ENCODE data around the gene NTHL1. TPM values are rescaled to one million over a fixed set of nuclear protein-coding genes. Genes with fewer than 3 reads are reported as not detected.

Gene NTHL1
- total RNA-seq, 4 donors from 2014 or later, result 6.5 to 21.7 (median 12.0) TPM

GRCh38 chr16:2092256-2092620, 44.6 kb upstream of the NTHL1 start:
- no peak for TF ChIP-seq CTCF (IDR thresholded peaks at IDR 0.05; ENCODE audit: low read depth)

DNA sequence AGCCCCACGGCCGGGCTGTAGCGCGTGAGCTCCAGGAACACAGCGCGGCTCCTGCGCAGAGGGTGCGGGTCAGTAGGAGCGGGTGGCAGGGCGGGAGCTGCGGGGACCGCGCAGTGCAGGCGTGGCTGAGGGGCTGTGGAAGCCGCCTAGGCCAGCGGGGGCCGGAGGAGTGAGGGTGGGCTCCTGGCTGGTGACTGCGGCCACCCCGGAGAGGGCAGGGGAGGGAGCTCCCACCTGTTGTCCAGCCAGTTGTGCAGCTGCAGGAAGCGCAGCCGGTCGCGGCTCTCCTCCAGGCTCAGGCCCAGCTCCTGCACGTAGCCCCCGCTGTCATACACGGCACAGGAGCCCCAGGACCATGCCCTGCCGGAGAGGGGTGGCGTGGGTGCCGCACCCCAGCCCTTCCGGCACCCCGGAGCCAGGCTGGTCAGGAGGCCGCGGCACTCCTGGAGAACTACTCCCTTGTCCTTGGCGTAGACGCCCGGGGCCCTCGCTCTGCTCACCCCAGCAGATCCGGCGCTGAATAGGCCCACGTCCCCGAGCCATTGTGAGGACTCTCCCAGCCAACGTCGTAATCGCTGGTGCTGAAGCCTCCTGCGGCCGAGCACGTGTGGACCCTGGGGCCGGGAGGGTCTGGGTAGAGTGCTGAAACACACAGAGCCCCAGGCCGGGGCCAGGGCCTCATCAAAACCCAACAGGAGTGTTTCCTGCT, 44.1 kb upstream of the NTHL1 start:
- no peak for TF ChIP-seq CTCF (IDR thresholded peaks at IDR 0.05; ENCODE audit: low read depth)

- TF ChIP-seq CTCF (IDR thresholded peaks at IDR 0.05; ENCODE audit: low read depth), result no peak
These were observed 43.3 kb upstream of the NTHL1 start for GRCh38 chr16:2090777-2091546.

DNA sequence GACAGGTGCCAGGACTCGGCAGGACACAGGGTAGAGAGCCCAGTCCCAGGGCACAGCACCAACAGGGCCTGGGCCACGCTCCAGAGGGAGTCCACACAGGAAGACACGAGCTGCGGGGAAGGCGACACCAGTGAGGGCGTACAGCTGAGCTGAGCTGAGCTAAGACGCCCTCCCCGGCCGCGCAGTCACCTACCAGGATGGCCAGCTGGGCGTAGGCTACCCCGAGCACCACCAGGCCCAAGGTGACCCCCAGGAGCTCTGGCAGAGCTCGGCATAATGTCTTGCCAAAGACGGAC, 42.8 kb upstream of the NTHL1 start:
- no peak for TF ChIP-seq CTCF (IDR thresholded peaks at IDR 0.05; ENCODE audit: low read depth)

DNA sequence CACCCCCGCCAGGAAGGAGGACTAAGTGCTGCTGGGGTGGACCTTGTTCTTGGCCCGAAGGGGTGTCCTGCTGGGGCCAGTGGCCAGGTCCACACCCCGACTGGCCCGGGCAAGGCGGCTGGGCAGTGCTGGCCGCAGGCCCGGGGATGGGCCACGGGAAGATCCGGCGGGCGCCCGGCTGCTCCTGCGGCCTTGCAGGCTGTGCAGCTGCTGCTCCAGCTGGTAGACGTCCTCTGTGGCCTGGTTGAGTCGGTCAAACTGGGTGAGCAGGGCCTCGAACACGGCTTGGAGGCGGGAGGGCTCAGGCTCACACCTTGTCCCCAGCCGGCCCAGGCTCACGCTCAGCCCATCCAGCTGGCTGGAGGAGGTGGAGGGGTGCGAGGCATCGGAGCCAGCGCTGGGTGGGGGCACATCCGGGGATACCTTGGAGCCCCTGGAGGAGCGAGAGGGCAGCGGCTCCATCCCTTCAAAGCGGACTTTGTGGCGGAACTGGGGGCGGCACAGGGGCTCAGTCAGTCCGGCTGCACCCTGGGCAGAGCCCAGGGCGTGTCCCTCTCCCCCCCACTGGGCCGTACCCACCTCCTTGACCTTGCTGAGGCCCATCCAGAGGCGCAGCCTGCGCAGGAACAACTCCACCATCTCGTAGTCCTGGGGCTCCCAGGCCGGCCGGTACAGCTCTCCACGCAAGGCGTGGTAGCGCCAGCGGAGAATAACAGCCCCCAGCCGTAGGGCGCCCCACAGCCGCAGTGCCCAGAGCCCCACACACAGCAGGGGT, 42.3 kb upstream of the NTHL1 start:
- no peak for TF ChIP-seq CTCF (IDR thresholded peaks at IDR 0.05; ENCODE audit: low read depth)

DNA sequence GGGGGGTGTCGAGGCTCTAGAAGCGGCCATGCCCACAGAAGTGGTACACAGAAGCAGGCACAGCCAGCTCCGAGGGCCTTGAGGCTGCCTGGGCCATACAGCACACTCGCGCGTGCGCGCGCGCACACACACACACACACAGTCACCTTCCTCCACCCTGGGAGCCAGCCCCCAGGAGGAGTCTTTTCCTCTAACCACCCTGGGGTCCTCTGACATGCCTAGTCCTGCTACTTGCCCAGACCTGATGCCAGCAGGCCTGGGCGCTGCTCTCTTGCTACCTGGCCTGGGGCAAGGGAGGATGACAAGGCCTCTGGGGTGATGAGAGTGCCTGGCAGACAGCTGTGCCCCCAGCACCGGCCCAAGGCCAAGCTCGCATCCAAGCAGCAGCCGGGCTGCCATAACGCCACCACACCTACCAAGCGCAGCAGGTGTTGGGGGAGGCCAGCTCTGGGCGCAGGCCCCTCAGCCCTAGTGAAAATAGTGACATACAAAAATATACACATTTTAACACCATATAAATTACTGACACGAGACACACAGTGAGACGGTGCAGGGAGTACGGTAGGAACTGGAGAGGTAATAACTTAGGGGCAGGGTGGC, 41.2 kb upstream of the NTHL1 start:
- no peak for TF ChIP-seq CTCF (IDR thresholded peaks at IDR 0.05; ENCODE audit: low read depth)

All from subcutaneous adipose tissue (tissue), 4 donors.